Measurements from ENCODE around the gene SPANXN2. TPM values are rescaled to one million over a fixed set of nuclear protein-coding genes. Genes with fewer than 3 reads are reported as not detected.
"Not testable (repeated sequence)": the region's sequence is repeated elsewhere in the genome, so short reads cannot be mapped to it uniquely, and the experiment has no call there.

SPANXN2 gene, protein sequence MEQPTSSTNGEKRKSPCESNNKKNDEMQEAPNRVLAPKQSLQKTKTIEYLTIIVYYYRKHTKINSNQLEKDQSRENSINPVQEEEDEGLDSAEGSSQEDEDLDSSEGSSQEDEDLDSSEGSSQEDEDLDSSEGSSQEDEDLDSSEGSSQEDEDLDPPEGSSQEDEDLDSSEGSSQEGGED
- total RNA-seq: not detected
- polyA plus RNA-seq: not detected

DNA sequence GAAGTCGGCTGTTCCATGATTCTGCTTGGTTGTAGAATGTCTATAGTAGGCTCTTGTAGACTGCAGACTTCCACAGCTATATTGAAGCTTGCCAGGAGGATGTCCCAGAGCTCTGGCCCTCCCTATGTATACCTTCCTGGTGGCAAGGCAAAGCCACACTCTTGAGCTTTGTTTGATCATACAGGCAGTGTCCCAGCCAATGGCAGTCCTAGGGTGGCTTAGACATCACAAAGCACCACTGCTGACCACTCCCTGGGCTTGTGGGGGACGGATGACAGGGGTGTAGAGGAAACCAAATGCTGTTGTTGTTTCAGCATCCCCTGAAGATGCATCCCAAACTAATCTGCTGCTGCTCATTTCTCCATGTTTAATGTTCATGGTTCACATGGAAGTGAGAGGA is at the start of gene SPANXN2:
Gene SPANXN2 (minus strand): TSS at position 101 of the 400 bp plus-strand sequence. CDS start 84 bp downstream, at position 17.
- not testable (repeated sequence) for H3K27me3 Mint-ChIP-seq; ATAC-seq (ENCODE audit: low read depth in 2 of 2); H3K36me3 Mint-ChIP-seq; H3K36me3 ChIP-seq (ENCODE audit: control insufficient read depth, insufficient read depth, low read length); DNase-seq; H3K27me3 ChIP-seq (ENCODE audit: control insufficient read depth, insufficient read depth, low read length); H3K9me3 ChIP-seq (ENCODE audit: control insufficient read depth in 2 of 2, low read length in 2 of 2); H3K4me3 Mint-ChIP-seq; H3K4me1 ChIP-seq (ENCODE audit: control insufficient read depth, insufficient read depth, low read length, poor library complexity, severe bottlenecking); H3K4me3 ChIP-seq (ENCODE audit: low read depth, low read length); H3K27ac ChIP-seq (ENCODE audit: insufficient read depth, low read length, poor library complexity, severe bottlenecking); H3K27ac Mint-ChIP-seq; H3K4me1 Mint-ChIP-seq
- H3K9me3 Mint-ChIP-seq: peaks cover 0 to 15% (median 4%) of the 10 kb centered on the region in 7 donors

DNA sequence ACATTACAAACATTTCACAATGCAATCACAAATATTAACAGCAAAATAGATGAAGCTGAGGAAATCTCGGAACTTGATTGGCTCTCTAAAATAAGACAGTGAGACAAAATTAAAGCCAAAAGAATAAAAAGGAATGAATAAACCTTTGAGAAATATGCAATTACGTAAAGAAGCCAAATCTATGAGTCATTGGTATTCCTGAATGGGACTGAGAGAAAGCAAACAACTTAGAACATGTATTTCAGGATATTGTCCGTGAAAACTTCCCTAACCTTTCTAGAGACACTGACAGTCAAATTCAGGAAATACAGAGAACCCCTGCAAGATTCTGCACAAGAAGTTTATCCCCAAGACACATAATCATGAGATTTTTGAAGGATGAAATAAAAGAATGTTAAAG is 48.4 kb upstream of the SPANXN2 start:
- H3K27ac Mint-ChIP-seq: no peak overlapping the region
- H3K4me3 Mint-ChIP-seq: no peak overlapping the region
- H3K36me3 ChIP-seq (ENCODE audit: control insufficient read depth, insufficient read depth, low read length): no peaks in the 10 kb centered on the region
- H3K9me3 ChIP-seq (ENCODE audit: control insufficient read depth in 2 of 2, low read length in 2 of 2): no peaks in the 10 kb centered on the region
- ATAC-seq (ENCODE audit: low read depth in 2 of 2) (no peak), DNase-seq (no peak)
- no peaks in the 10 kb centered on the region for H3K27me3 ChIP-seq (ENCODE audit: control insufficient read depth, insufficient read depth, low read length)
- H3K27me3 Mint-ChIP-seq: no peaks in the 10 kb centered on the region
- no peak overlapping the region for H3K4me3 ChIP-seq (ENCODE audit: low read depth, low read length)
- no peaks in the 10 kb centered on the region for H3K4me1 Mint-ChIP-seq
- no peak overlapping the region for H3K27ac ChIP-seq (ENCODE audit: insufficient read depth, low read length, poor library complexity, severe bottlenecking)
- no peaks in the 10 kb centered on the region for H3K4me1 ChIP-seq (ENCODE audit: control insufficient read depth, insufficient read depth, low read length, poor library complexity, severe bottlenecking)
- H3K36me3 Mint-ChIP-seq: no peaks in the 10 kb centered on the region
- H3K9me3 Mint-ChIP-seq: peaks cover 0 to 5% (median 0%) of the 10 kb centered on the region in 7 donors

DNA sequence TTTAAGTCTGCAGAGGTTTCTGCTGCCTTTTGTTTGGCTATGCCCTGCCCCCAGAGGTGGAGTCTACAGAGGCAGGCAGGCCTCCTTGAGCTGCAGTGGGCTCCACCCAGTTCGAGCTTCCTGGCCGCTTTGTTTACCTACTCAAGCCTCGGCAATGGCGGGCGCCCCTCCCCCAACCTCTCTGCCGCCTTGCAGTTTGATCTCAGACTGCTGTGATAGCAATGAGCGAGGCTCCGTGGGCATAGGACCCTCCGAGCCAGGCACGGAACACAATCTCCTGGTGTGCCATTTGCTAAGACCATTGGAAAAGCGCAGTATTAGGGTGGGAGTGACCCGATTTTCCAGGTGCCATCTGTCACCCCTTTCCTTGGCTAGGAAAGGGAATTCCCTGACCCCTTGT is 47.2 kb upstream of the SPANXN2 start:
- not testable (repeated sequence) for H3K36me3 Mint-ChIP-seq; DNase-seq; H3K27ac Mint-ChIP-seq; H3K9me3 ChIP-seq (ENCODE audit: control insufficient read depth in 2 of 2, low read length in 2 of 2); H3K27ac ChIP-seq (ENCODE audit: insufficient read depth, low read length, poor library complexity, severe bottlenecking); H3K27me3 ChIP-seq (ENCODE audit: control insufficient read depth, insufficient read depth, low read length); ATAC-seq (ENCODE audit: low read depth in 2 of 2); H3K4me3 ChIP-seq (ENCODE audit: low read depth, low read length); H3K9me3 Mint-ChIP-seq; H3K36me3 ChIP-seq (ENCODE audit: control insufficient read depth, insufficient read depth, low read length); H3K27me3 Mint-ChIP-seq; H3K4me3 Mint-ChIP-seq; H3K4me1 ChIP-seq (ENCODE audit: control insufficient read depth, insufficient read depth, low read length, poor library complexity, severe bottlenecking); H3K4me1 Mint-ChIP-seq

DNA sequence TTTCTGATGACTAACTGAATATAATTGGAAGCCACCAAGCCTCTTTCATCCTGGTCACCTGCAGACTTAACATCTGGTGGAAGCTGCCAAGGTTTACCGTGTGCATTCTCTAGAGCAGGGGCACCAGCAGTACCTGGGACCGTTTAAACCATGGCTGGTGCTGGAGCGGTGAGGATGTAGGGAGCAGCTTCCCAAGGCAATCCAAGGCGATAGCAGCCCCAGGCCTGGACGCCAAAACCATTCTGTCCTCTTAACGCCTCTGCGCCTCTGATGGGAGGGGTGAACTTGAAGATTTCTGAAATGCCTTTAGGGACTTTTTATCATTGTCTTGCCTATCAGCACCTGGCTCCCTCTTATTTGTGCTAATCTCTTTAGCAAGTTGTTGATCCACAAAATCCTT is 37.3 kb upstream of the SPANXN2 start:
- no peaks in the 10 kb centered on the region for H3K4me1 Mint-ChIP-seq
- no peaks in the 10 kb centered on the region for H3K36me3 Mint-ChIP-seq
- no peak overlapping the region for H3K4me3 Mint-ChIP-seq
- no peaks in the 10 kb centered on the region for H3K36me3 ChIP-seq (ENCODE audit: control insufficient read depth, insufficient read depth, low read length)
- no peaks in the 10 kb centered on the region for H3K27me3 ChIP-seq (ENCODE audit: control insufficient read depth, insufficient read depth, low read length)
- ATAC-seq (ENCODE audit: low read depth in 2 of 2) (no peak), DNase-seq (no peak)
- H3K27ac ChIP-seq (ENCODE audit: insufficient read depth, low read length, poor library complexity, severe bottlenecking): no peak overlapping the region
- no peak overlapping the region for H3K27ac Mint-ChIP-seq
- H3K27me3 Mint-ChIP-seq: no peaks in the 10 kb centered on the region
- H3K4me1 ChIP-seq (ENCODE audit: control insufficient read depth, insufficient read depth, low read length, poor library complexity, severe bottlenecking): no peaks in the 10 kb centered on the region
- no peak overlapping the region for H3K4me3 ChIP-seq (ENCODE audit: low read depth, low read length)
- H3K9me3 Mint-ChIP-seq: peaks cover 0 to 5% (median 2%) of the 10 kb centered on the region in 7 donors
- no peaks in the 10 kb centered on the region for H3K9me3 ChIP-seq (ENCODE audit: control insufficient read depth in 2 of 2, low read length in 2 of 2)

DNA sequence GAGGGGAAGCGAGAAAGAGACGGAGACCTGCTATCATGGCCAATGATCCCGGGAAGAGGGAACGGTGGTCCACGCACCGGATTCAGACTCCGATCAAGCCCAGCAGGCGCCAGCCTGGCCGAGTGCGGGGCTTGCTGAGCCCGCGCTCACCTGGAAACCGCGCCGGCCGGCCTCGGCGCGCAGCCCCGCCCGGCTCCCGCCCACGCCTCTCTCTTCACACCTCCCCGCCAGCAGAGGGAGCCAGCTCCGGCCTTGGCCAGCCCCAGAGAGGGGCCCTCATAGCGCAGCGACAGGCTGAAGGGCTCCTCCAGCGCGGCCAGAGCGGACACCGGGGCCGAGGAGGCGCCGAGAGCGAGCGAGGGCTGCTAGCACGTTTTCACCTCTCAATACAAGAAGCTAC is 36.8 kb upstream of the SPANXN2 start:
- no peak for DNase-seq
- Mint-ChIP-seq H3K4me3 (no peak overlapping the region), H3K27me3 (no peaks in the 10 kb centered on the region), H3K4me1 (no peaks in the 10 kb centered on the region), H3K9me3 (peaks cover 0 to 5% (median 2%) of the 10 kb centered on the region in 7 donors), H3K36me3 (no peaks in the 10 kb centered on the region), H3K27ac (no peak overlapping the region)
- Histone ChIP-seq H3K27me3 (ENCODE audit: control insufficient read depth, insufficient read depth, low read length) (no peaks in the 10 kb centered on the region), H3K9me3 (ENCODE audit: control insufficient read depth in 2 of 2, low read length in 2 of 2) (no peaks in the 10 kb centered on the region), H3K27ac (ENCODE audit: insufficient read depth, low read length, poor library complexity, severe bottlenecking) (no peak overlapping the region), H3K4me1 (ENCODE audit: control insufficient read depth, insufficient read depth, low read length, poor library complexity, severe bottlenecking) (no peaks in the 10 kb centered on the region), H3K4me3 (ENCODE audit: low read depth, low read length) (no peak overlapping the region), H3K36me3 (ENCODE audit: control insufficient read depth, insufficient read depth, low read length) (no peaks in the 10 kb centered on the region)
- ATAC-seq (ENCODE audit: low read depth in 2 of 2): no peak

DNA sequence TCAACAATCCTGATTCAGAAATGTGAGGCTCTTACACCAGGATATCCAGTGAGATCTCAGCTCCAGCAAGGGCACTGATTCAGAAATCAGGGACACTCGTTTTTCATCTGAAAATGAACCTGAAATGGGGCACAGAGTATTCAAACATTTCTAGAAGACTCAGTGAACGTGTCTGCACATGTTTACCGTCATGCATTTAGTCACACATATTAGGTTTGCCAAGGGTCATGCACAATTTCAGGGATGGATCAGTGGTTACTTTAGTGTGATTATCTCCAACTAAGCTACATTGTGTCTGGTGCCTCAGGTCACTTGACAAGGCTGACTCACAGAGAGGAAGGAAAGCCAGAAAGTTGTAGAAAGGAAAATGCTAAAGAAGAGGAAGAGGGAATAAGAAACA is 33.6 kb upstream of the SPANXN2 start:
- no peak overlapping the region for H3K4me3 Mint-ChIP-seq
- H3K4me1 ChIP-seq (ENCODE audit: control insufficient read depth, insufficient read depth, low read length, poor library complexity, severe bottlenecking): no peaks in the 10 kb centered on the region
- no peaks in the 10 kb centered on the region for H3K27me3 ChIP-seq (ENCODE audit: control insufficient read depth, insufficient read depth, low read length)
- no peak for DNase-seq
- no peaks in the 10 kb centered on the region for H3K27me3 Mint-ChIP-seq
- no peak for ATAC-seq (ENCODE audit: low read depth in 2 of 2)
- no peak overlapping the region for H3K4me3 ChIP-seq (ENCODE audit: low read depth, low read length)
- no peaks in the 10 kb centered on the region for H3K9me3 ChIP-seq (ENCODE audit: control insufficient read depth in 2 of 2, low read length in 2 of 2)
- H3K27ac Mint-ChIP-seq: no peak overlapping the region
- H3K27ac ChIP-seq (ENCODE audit: insufficient read depth, low read length, poor library complexity, severe bottlenecking): no peak overlapping the region
- no peaks in the 10 kb centered on the region for H3K4me1 Mint-ChIP-seq
- no peaks in the 10 kb centered on the region for H3K36me3 Mint-ChIP-seq
- peaks cover 0 to 8% (median 2%) of the 10 kb centered on the region in 7 donors for H3K9me3 Mint-ChIP-seq
- H3K36me3 ChIP-seq (ENCODE audit: control insufficient read depth, insufficient read depth, low read length): no peaks in the 10 kb centered on the region

DNA sequence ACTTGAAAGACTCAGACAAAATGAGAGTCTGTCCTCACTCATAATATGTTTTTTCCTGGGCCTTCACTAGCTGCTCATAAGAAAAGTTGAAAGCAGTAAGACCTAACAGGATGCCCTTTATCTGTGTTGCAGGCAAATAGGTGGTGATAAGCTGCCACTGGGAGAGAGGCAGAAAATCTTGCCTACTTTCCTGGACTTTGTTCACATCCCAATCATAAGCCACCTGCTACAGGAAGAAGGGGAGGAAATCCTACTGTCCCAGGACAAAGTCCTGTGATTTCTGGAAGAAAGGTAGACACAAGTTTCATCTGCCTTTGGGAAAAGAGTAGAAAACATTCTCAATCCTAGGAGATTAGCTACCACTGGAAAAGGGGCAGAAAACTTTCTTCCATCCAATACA is 13.3 kb upstream of the SPANXN2 start:
- Mint-ChIP-seq H3K4me1 (no peaks in the 10 kb centered on the region), H3K27me3 (no peaks in the 10 kb centered on the region), H3K9me3 (peaks cover 0 to 2% (median 0%) of the 10 kb centered on the region in 7 donors)

DNA sequence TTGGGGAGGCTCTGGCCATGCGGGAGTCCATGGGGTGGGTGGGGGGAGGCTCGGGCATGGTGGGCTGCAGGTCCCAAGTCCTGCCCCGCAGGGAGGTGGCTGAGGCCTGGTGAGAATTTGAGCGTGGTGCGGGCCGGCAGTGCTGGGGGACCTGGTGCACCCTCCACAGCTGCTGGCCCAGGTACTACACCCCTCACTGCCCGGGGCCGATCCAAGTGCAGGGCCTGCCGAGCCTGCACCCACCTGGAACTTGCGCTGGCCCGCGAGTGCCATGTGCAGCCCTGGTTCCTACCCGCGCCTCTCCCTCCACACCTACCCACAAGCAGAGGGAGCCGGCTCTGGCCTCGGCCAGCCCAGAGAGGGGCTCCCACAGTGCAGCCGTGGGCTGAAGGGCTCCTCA is 5.7 kb upstream of the SPANXN2 start:
- ATAC-seq (ENCODE audit: low read depth in 2 of 2) (no peak), DNase-seq (no peak)
- H3K27ac ChIP-seq (ENCODE audit: insufficient read depth, low read length, poor library complexity, severe bottlenecking): no peak overlapping the region
- no peaks in the 10 kb centered on the region for H3K9me3 ChIP-seq (ENCODE audit: control insufficient read depth in 2 of 2, low read length in 2 of 2)
- no peaks in the 10 kb centered on the region for H3K36me3 ChIP-seq (ENCODE audit: control insufficient read depth, insufficient read depth, low read length)
- no peaks in the 10 kb centered on the region for H3K27me3 ChIP-seq (ENCODE audit: control insufficient read depth, insufficient read depth, low read length)
- no peaks in the 10 kb centered on the region for H3K4me1 ChIP-seq (ENCODE audit: control insufficient read depth, insufficient read depth, low read length, poor library complexity, severe bottlenecking)
- Mint-ChIP-seq H3K4me1 (no peaks in the 10 kb centered on the region), H3K4me3 (no peak overlapping the region), H3K27me3 (no peaks in the 10 kb centered on the region), H3K36me3 (no peaks in the 10 kb centered on the region), H3K9me3 (peaks cover 0 to 8% (median 2%) of the 10 kb centered on the region in 7 donors), H3K27ac (no peak overlapping the region)
- no peak overlapping the region for H3K4me3 ChIP-seq (ENCODE audit: low read depth, low read length)

More for the DNA sequence above, 13.3 kb upstream of the SPANXN2 start:
- Mint-ChIP-seq H3K36me3 (no peaks in the 10 kb centered on the region), H3K4me3 (no peak overlapping the region), H3K27ac (no peak overlapping the region)
- Histone ChIP-seq H3K9me3 (ENCODE audit: control insufficient read depth in 2 of 2, low read length in 2 of 2) (no peaks in the 10 kb centered on the region), H3K4me3 (ENCODE audit: low read depth, low read length) (no peak overlapping the region), H3K27me3 (ENCODE audit: control insufficient read depth, insufficient read depth, low read length) (no peaks in the 10 kb centered on the region), H3K36me3 (ENCODE audit: control insufficient read depth, insufficient read depth, low read length) (no peaks in the 10 kb centered on the region), H3K4me1 (ENCODE audit: control insufficient read depth, insufficient read depth, low read length, poor library complexity, severe bottlenecking) (no peaks in the 10 kb centered on the region), H3K27ac (ENCODE audit: insufficient read depth, low read length, poor library complexity, severe bottlenecking) (no peak overlapping the region)
- DNase-seq (no peak), ATAC-seq (ENCODE audit: low read depth in 2 of 2) (no peak)

Data from CD4-positive, CD25-positive, alpha-beta regulatory T cell (primary cell).